Measurements from ENCODE around the gene BCAS3.
"Not testable (repeated sequence)": the region's sequence is repeated elsewhere in the genome, so short reads cannot be mapped to it uniquely, and the experiment has no call there.

BCAS3 gene

GRCh38 chr17:60747069-60747808 is 69.6 kb downstream of the BCAS3 start:
- DNase-seq (ENCODE audit: low spot score): no peak

GRCh38 chr17:60748204-60748603 is 70.6 kb downstream of the BCAS3 start:
- DNase-seq (ENCODE audit: low spot score): no peak

GRCh38 chr17:60749050-60749449 is 71.4 kb downstream of the BCAS3 start:
- no peak for DNase-seq (ENCODE audit: low spot score)

GRCh38 chr17:60749708-60750107 is 72.1 kb downstream of the BCAS3 start:
- DNase-seq (ENCODE audit: low spot score): no peak

- no peak for DNase-seq (ENCODE audit: low spot score)
Measured at GRCh38 chr17:60750640-60751039, 73.0 kb downstream of the BCAS3 start.

- DNase-seq (ENCODE audit: low spot score): no peak
Measured at GRCh38 chr17:60751884-60752283, 74.2 kb downstream of the BCAS3 start.

- DNase-seq (ENCODE audit: low spot score): no peak
Measured at GRCh38 chr17:60752873-60753577, 75.4 kb downstream of the BCAS3 start.

- no peak for DNase-seq (ENCODE audit: low spot score)
Measured at GRCh38 chr17:60754057-60754604, 76.5 kb downstream of the BCAS3 start.

GRCh38 chr17:60756798-60757197 is 79.1 kb downstream of the BCAS3 start:
- DNase-seq (ENCODE audit: low spot score): not testable (repeated sequence)

- DNase-seq (ENCODE audit: low spot score): no peak
Measured at GRCh38 chr17:60757437-60757836, 79.8 kb downstream of the BCAS3 start.

GRCh38 chr17:60759756-60760155 is 82.1 kb downstream of the BCAS3 start:
- DNase-seq (ENCODE audit: low spot score): no peak

GRCh38 chr17:60761301-60761700 is 83.7 kb downstream of the BCAS3 start:
- not testable (repeated sequence) for DNase-seq (ENCODE audit: low spot score)

- DNase-seq (ENCODE audit: low spot score): no peak
Measured at GRCh38 chr17:60766778-60767190, 89.1 kb downstream of the BCAS3 start.

GRCh38 chr17:60767744-60768308 is 90.2 kb downstream of the BCAS3 start:
- DNase-seq (ENCODE audit: low spot score): no peak

- DNase-seq (ENCODE audit: low spot score): no peak
Measured at GRCh38 chr17:60769327-60769726, 91.7 kb downstream of the BCAS3 start.

- DNase-seq (ENCODE audit: low spot score): no peak
Measured at GRCh38 chr17:60770946-60771422, 93.3 kb downstream of the BCAS3 start.

- not testable (repeated sequence) for DNase-seq (ENCODE audit: low spot score)
Measured at GRCh38 chr17:60771621-60772020, 94.0 kb downstream of the BCAS3 start.

GRCh38 chr17:60773552-60773951 is 95.9 kb downstream of the BCAS3 start:
- DNase-seq (ENCODE audit: low spot score): no peak

- no peak for DNase-seq (ENCODE audit: low spot score)
Measured at GRCh38 chr17:60781880-60782412, 104.3 kb downstream of the BCAS3 start.

GRCh38 chr17:60782742-60783141 is 105.1 kb downstream of the BCAS3 start:
- no peak for DNase-seq (ENCODE audit: low spot score)

- DNase-seq (ENCODE audit: low spot score): no peak
Measured at GRCh38 chr17:60790205-60790604, 112.6 kb downstream of the BCAS3 start.

GRCh38 chr17:60792250-60792898 is 114.7 kb downstream of the BCAS3 start:
- no peak for DNase-seq (ENCODE audit: low spot score)
